ENCODE measurements around the gene PRKN.
"Not testable (repeated sequence)": the region's sequence is repeated elsewhere in the genome, so short reads cannot be mapped to it uniquely, and the experiment has no call there.

Gene PRKN

DNA sequence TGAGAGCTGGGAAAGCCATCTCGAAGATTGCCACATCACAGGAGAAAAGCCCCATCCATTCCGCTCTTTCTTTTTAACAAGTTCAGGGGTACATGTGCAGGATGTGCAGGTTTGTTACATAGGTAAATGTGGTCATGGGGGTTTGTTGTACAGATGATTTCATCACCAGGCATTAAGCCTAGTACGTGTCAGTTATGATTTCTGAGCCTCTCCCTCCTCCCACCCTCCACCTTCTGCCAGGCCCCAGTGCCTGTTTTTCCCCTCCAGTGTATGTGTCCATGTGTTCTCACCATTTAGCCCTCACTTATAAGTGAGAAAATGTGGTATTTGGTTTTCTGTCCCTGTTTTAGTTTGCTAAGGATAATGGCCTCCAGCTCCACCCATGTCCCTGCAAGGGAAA is 887.2 kb downstream of the PRKN start:
- no peak for DNase-seq (ENCODE audit: low read depth in 2 of 2)

GRCh38 chr6:161838306-161839035 is 889.1 kb downstream of the PRKN start:
- no peak for DNase-seq (ENCODE audit: low read depth in 2 of 2)

DNA sequence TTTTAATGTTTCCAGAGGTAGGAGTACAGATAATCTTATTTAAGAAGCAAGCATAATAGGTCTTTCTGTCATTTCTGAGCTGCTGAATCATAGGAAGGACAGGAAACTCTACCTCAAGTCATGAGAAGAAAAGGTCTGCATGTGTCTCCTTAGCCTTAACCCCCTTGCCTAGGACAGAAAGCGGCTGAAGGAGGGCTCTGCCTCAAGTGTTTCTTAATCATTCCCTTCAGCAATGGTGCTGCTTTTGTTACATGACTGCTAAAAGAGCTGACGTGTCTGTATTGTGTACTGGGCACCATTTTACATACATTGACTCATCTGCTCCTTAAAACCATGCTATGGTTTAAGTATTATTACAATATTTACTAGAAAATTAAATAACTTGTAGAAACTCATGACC is 889.7 kb downstream of the PRKN start:
- DNase-seq (ENCODE audit: low read depth in 2 of 2), result no peak

- no peak for DNase-seq (ENCODE audit: low read depth in 2 of 2)
Observed at GRCh38 chr6:161837449-161837735, 890.2 kb downstream of the PRKN start.

- DNase-seq (ENCODE audit: low read depth in 2 of 2), result no peak
Observed at GRCh38 chr6:161836643-161837448, 890.7 kb downstream of the PRKN start.

GRCh38 chr6:161835500-161836215 is 891.9 kb downstream of the PRKN start:
- DNase-seq (ENCODE audit: low read depth in 2 of 2), result no peak

- no peak for DNase-seq (ENCODE audit: low read depth in 2 of 2)
Observed at GRCh38 chr6:161834426-161834825, 893.1 kb downstream of the PRKN start.

GRCh38 chr6:161833099-161833860 is 894.3 kb downstream of the PRKN start:
- no peak for DNase-seq (ENCODE audit: low read depth in 2 of 2)

DNA sequence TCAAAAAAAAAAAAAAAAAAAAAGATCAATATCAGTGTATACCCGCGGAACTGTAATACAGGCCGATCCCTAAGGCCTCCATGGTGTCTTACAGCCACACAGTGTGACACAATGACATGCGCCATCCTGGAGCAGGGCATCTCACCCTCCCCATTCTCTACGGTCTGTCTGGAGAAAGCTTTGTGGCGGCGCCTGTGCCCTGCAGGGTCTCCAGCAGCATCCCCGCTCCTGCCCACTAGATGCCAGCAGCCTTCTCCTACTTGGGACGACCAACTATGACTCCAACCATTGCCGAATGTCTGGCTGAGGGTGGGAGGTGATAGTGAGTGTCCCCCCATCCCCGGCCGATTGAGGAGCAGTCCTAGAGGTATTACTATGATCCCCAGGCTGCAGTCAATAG is 894.9 kb downstream of the PRKN start:
- DNase-seq (ENCODE audit: low read depth in 2 of 2), result no peak

GRCh38 chr6:161830866-161831616 is 896.5 kb downstream of the PRKN start:
- no peak for DNase-seq (ENCODE audit: low read depth in 2 of 2)

GRCh38 chr6:161829291-161829729 is 898.3 kb downstream of the PRKN start:
- no peak for DNase-seq (ENCODE audit: low read depth in 2 of 2)

- no peak for DNase-seq (ENCODE audit: low read depth in 2 of 2)
Observed at GRCh38 chr6:161828355-161828754, 899.2 kb downstream of the PRKN start.

- no peak for DNase-seq (ENCODE audit: low read depth in 2 of 2)
Observed at GRCh38 chr6:161826512-161826911, 901.1 kb downstream of the PRKN start.

- not testable (repeated sequence) for DNase-seq (ENCODE audit: low read depth in 2 of 2)
Observed at GRCh38 chr6:161822204-161822603, 905.4 kb downstream of the PRKN start.

DNA sequence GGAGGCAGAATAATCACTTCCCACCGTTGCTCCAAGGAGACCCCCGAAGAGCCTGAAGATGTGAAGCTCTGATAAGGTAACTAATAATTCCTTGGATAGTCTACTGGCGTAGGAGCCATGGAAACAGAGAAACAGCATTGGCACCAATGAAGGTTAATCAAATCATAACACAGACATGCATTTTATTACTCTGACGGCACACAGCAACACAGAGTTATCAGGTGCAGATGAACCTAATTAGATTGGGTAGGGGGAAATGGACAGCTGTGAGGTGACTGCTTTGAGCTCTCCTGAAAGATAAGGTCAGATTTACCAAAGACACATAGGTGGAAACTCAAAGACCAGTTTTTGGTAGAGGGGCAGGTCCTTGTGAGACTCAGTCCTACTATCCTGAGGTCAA is 909.7 kb downstream of the PRKN start:
- no peak for DNase-seq (ENCODE audit: low read depth in 2 of 2)

DNA sequence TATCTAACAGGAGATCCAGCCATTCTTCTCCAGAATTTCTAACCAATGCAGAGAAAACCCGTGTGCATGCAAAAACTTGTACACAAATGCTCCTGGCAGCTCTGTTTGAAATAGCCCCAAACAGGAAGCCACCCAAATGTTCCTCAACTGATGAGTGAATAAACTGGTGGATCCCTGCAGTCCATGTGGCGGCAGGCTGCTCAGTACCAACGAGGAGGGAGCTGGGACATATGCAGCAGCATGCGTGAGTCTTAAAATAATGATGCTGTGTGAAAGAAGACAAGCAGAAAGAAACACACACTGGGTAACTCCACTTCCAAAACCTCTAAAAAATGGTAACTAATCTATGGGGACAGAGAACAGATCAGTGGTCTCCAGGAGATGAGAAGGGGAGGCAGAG is 911.6 kb downstream of the PRKN start:
- DNase-seq (ENCODE audit: low read depth in 2 of 2), result no peak

GRCh38 chr6:161813156-161813555 is 914.4 kb downstream of the PRKN start:
- no peak for DNase-seq (ENCODE audit: low read depth in 2 of 2)

- no peak for DNase-seq (ENCODE audit: low read depth in 2 of 2)
Observed at GRCh38 chr6:161809971-161810370, 917.6 kb downstream of the PRKN start.

GRCh38 chr6:161804838-161805237 is 922.7 kb downstream of the PRKN start:
- no peak for DNase-seq (ENCODE audit: low read depth in 2 of 2)

- DNase-seq (ENCODE audit: low read depth in 2 of 2), result no peak
Observed at GRCh38 chr6:161803131-161803530, 924.4 kb downstream of the PRKN start.

DNA sequence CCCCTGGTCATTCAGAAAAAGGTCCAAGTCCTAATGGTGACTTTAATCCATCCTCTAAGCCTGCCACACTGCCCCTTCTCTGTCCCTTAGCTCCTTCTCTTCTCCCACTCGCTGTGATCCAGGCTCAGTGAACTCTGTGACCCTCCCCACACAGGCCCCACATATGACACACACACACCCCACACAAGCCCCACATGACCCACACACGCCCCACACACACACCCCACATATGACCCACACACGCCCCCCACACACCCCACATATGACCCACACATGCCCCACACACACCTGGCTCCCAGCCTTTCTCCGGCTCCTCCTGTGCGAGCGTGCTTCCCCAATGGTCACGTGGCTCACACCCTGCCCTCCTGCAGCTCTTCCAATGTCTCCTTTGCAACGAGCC is 925.3 kb downstream of the PRKN start:
- no peak for DNase-seq (ENCODE audit: low read depth in 2 of 2)

Measured in stimulated activated CD4-positive, alpha-beta T cell treated with anti-CD3 and anti-CD28 coated beads, Interleukin-12 subunit alpha, Interleukin-12 subunit beta, amount 100 ng/mL, for 24 hours (primary cell).